ENCODE results near the gene STRIT1.
"Not testable (repeated sequence)": the region's sequence is repeated elsewhere in the genome, so short reads cannot be mapped to it uniquely, and the experiment has no call there.

The STRIT1 gene

GRCh38 chr3:155270485-155271342 is 22.8 kb downstream of the STRIT1 start:
- DNase-seq (ENCODE audit: low read depth) = no peak

- no peak for DNase-seq (ENCODE audit: low read depth)
Observed at GRCh38 chr3:155270063-155270462, 23.4 kb downstream of the STRIT1 start.

- not testable (repeated sequence) for DNase-seq (ENCODE audit: low read depth)
Observed at GRCh38 chr3:155262855-155263254, 30.6 kb downstream of the STRIT1 start.

- no peak for DNase-seq (ENCODE audit: low read depth)
Observed at GRCh38 chr3:155262295-155262694, 31.2 kb downstream of the STRIT1 start.

- DNase-seq (ENCODE audit: low read depth) = no peak
Observed at GRCh38 chr3:155254445-155254844, 39.0 kb downstream of the STRIT1 start.

- no peak for DNase-seq (ENCODE audit: low read depth)
Observed at GRCh38 chr3:155252535-155252934, 40.9 kb downstream of the STRIT1 start.

GRCh38 chr3:155252021-155252420 is 41.5 kb downstream of the STRIT1 start:
- no peak for DNase-seq (ENCODE audit: low read depth)

GRCh38 chr3:155248531-155249187 is 44.8 kb downstream of the STRIT1 start:
- no peak for DNase-seq (ENCODE audit: low read depth)

GRCh38 chr3:155244699-155245098 is 48.8 kb downstream of the STRIT1 start:
- no peak for DNase-seq (ENCODE audit: low read depth)

GRCh38 chr3:155244216-155244615 is 49.3 kb downstream of the STRIT1 start:
- no peak for DNase-seq (ENCODE audit: low read depth)

- DNase-seq (ENCODE audit: low read depth) = no peak
Observed at GRCh38 chr3:155243512-155243921, 50.0 kb downstream of the STRIT1 start.

- DNase-seq (ENCODE audit: low read depth) = no peak
Observed at GRCh38 chr3:155242342-155242741, 51.1 kb downstream of the STRIT1 start.

GRCh38 chr3:155241579-155241978 is 51.9 kb downstream of the STRIT1 start:
- no peak for DNase-seq (ENCODE audit: low read depth)

Data from non-pigmented ciliary epithelial cell (primary cell).